ENCODE data around the gene SEMA5A. TPM values are rescaled to one million over a fixed set of nuclear protein-coding genes. Genes with fewer than 3 reads are reported as not detected.
A peak's percentile ranks its signal among the peaks of the same experiment; 100 is the strongest.

SEMA5A gene
- total RNA-seq, 4 donors from 2014 or later: 15.0 to 81.0 (median 52.9) TPM

DNA sequence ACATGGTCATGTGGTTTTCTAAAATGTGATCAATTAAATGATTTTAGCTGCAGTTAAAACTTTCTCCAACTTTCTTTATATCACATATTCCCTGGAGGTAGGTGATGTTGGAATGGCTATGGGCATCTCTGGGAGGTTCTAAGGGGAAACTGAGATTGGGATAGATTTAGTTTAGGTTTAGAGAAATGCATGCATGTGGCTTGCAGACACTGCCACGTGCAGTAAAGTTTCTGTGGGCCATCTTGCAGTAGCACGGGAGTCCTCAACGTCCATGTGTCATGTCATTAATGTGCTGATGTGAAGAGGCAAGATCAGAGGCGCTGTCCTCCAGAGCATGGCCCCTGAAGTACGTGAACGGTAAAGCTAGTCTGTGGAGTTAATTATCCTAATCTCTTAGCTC lies 532.7 kb downstream of the SEMA5A start:
- intact Hi-C loops (cut with DNase I; ENCODE audit: low total_unique reads) (no loop called here), in situ Hi-C loops (cut with MboI; ENCODE audit: low pct_ligation_motif_present in 1 of 4, low pct_unique_long_range_greater_than_20kb in 1 of 4, low sequenced_read_pairs in 3 of 4) (no loop called here)
- no peaks in the 10 kb centered on the region for H3K4me1 ChIP-seq
- 82 to 83% methylated on average over 2 to 6 of the region's 6 CpGs for WGBS, 2 donors (ENCODE audit: low coverage in 1 of 2)
- no peaks in the 10 kb centered on the region for H3K9me3 ChIP-seq
- H3K36me3 ChIP-seq: no peaks in the 10 kb centered on the region
- TF ChIP-seq POLR2AphosphoS5 (IDR thresholded peaks at IDR 0.05) (no peak), POLR2A (IDR thresholded peaks at IDR 0.05) (no peak), EP300 (IDR thresholded peaks at IDR 0.05; ENCODE audit: low read depth) (no peak)
- TF ChIP-seq, protein P1, sequence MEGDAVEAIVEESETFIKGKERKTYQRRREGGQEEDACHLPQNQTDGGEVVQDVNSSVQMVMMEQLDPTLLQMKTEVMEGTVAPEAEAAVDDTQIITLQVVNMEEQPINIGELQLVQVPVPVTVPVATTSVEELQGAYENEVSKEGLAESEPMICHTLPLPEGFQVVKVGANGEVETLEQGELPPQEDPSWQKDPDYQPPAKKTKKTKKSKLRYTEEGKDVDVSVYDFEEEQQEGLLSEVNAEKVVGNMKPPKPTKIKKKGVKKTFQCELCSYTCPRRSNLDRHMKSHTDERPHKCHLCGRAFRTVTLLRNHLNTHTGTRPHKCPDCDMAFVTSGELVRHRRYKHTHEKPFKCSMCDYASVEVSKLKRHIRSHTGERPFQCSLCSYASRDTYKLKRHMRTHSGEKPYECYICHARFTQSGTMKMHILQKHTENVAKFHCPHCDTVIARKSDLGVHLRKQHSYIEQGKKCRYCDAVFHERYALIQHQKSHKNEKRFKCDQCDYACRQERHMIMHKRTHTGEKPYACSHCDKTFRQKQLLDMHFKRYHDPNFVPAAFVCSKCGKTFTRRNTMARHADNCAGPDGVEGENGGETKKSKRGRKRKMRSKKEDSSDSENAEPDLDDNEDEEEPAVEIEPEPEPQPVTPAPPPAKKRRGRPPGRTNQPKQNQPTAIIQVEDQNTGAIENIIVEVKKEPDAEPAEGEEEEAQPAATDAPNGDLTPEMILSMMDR (IDR thresholded peaks at IDR 0.05): no peak
- H3K27ac ChIP-seq: no peak overlapping the region
- no peaks in the 10 kb centered on the region for H3K27me3 ChIP-seq
- DNase-seq: no peak
- no peak overlapping the region for H3K4me3 ChIP-seq

DNA sequence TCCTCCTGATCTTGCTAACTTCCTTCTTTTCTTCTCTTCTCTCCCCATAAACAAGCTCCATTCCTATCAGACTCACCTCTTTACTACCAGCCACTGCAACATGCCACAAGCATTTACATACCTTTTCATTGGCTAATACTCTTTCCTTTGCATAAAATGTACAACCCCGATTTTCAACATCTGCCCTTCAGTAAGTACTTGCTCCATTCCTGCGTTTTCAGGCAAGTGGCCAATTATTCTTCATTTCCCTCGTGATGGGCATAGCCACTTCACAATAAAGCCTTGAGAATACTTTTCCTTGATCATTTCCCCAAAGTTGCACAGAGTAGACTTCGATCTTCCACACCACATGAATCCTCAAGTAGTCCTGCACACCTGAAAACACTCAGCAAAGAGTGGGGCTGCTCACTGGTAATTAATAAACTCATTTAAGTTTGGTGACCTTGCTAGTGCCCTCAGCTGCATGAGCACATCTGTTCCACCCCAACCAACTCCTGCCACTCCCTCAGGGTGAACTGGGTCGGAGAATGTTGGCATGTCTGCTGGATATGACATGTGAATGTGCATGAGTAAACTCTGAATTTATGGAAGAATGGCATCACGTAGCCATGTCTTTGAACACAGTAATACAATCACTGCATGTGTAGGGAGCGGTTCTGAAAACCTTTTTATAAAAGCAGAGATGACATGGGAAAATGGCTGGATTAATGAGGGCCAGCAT lies 535.8 kb downstream of the SEMA5A start:
- no peaks in the 10 kb centered on the region for H3K9me3 ChIP-seq
- no peaks in the 10 kb centered on the region for H3K36me3 ChIP-seq
- H3K4me3 ChIP-seq: no peak overlapping the region
- H3K4me1 ChIP-seq: no peaks in the 10 kb centered on the region
- no peaks in the 10 kb centered on the region for H3K27me3 ChIP-seq
- WGBS, 2 donors (ENCODE audit: low coverage in 1 of 2): 57 to 64% methylated on average over 5 to 7 of the region's 7 CpGs
- TF ChIP-seq POLR2A (IDR thresholded peaks at IDR 0.05): no peak
- TF ChIP-seq POLR2AphosphoS5 (IDR thresholded peaks at IDR 0.05): no peak
- no peak for TF ChIP-seq EP300 (IDR thresholded peaks at IDR 0.05; ENCODE audit: low read depth)
- TF ChIP-seq, protein P1 (IDR thresholded peaks at IDR 0.05): no peak
- intact Hi-C loops (cut with DNase I; ENCODE audit: low total_unique reads) (no loop called here), in situ Hi-C loops (cut with MboI; ENCODE audit: low pct_ligation_motif_present in 1 of 4, low pct_unique_long_range_greater_than_20kb in 1 of 4, low sequenced_read_pairs in 3 of 4) (no loop called here)
- H3K27ac ChIP-seq: no peak overlapping the region
- DNase-seq: no peak

DNA sequence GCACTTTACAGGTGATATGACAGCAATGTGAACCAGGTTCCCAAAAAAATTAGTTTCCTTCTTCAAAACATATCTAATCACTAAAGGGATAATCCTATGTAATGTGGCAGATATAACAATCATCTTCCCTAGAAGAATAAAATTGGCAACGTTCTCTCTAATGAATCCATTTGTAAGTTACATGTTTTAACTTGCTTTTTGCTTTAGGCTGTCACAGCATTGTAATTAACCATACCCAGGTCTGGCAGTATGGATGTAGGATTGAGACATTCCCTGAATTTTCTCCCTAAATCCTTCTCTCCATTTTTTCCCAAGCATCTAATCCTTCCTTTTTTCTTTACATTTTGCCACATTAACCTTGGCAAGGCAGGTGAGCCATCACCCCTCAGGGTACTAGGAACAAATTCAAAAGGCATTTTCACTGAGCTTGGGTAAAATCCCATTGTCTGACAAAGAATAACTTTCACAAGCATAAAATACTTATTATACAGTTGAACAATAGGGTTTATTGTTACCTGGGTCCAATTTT lies 548.3 kb downstream of the SEMA5A start:
- Histone ChIP-seq H3K4me3 (no peak overlapping the region), H3K4me1 (no peaks in the 10 kb centered on the region), H3K27me3 (no peaks in the 10 kb centered on the region), H3K27ac (no peak overlapping the region), H3K36me3 (no peaks in the 10 kb centered on the region), H3K9me3 (no peaks in the 10 kb centered on the region)
- intact Hi-C loops (cut with DNase I; ENCODE audit: low total_unique reads) (no loop called here), in situ Hi-C loops (cut with MboI; ENCODE audit: low pct_ligation_motif_present in 1 of 4, low pct_unique_long_range_greater_than_20kb in 1 of 4, low sequenced_read_pairs in 3 of 4) (no loop called here)
- no peak for TF ChIP-seq POLR2AphosphoS5 (IDR thresholded peaks at IDR 0.05)
- DNase-seq: no peak
- WGBS, 2 donors (ENCODE audit: low coverage in 1 of 2): 14 to 30% methylated on average over 1 of the region's 1 CpG

DNA sequence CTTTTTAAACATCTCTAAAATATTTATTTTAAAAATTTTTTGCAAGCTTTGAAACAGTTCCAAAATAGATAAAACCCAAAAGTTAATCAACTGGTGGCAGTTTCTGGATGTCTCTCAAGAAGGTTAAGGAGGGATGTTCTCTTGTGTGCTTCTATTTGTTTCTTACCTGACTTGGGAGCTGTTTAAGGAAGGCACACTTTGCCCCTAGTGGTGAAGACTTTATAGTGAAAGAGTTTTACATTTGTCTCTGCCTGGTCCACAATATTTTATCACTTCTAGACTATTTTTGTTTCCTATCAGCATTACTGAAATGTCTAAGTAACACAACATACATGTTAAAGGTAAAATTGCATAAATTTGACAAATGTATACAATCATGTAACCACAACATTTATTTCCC lies 552.8 kb downstream of the SEMA5A start:
- Histone ChIP-seq H3K27me3 (no peaks in the 10 kb centered on the region), H3K36me3 (no peaks in the 10 kb centered on the region), H3K4me3 (no peak overlapping the region), H3K9me3 (no peaks in the 10 kb centered on the region), H3K27ac (no peak overlapping the region), H3K4me1 (no peaks in the 10 kb centered on the region)
- in situ Hi-C loops (cut with MboI; ENCODE audit: low pct_ligation_motif_present in 1 of 4, low pct_unique_long_range_greater_than_20kb in 1 of 4, low sequenced_read_pairs in 3 of 4): no loop called here
- no peak for DNase-seq
- no peak for TF ChIP-seq POLR2AphosphoS5 (IDR thresholded peaks at IDR 0.05)
- TF ChIP-seq, protein P1 (IDR thresholded peaks at IDR 0.05): peak in 3 of 5 experiments; percentile 17 to 31 (median 27)
- TF ChIP-seq EP300 (IDR thresholded peaks at IDR 0.05; ENCODE audit: low read depth): no peak
- TF ChIP-seq POLR2A (IDR thresholded peaks at IDR 0.05): no peak
- intact Hi-C loops (cut with DNase I; ENCODE audit: low total_unique reads): no loop called here

Small RNA genes within 50 kb of the gene (small RNA-seq; reads per million reads assigned to genes)
- gene MIR4636 (0 reads per million in 4 donors), gene SNORD123 (801 to 2,613 (median 1,604) reads per million in 4 donors)

Other genes starting within 250 kb of the SEMA5A start
- not detected for gene TAS2R1, start 84.3 kb upstream of the SEMA5A start, total RNA-seq